Aorta (tissue), 5 donors: ENCODE results near the gene NFAM1. TPM values are rescaled to one million over a fixed set of nuclear protein-coding genes. Genes with fewer than 3 reads are reported as not detected.

ENCODE experiments used
- ATAC-seq: fragments of 200-7000 bp; cut with Tn5 transposase; one replicate; pipeline ENCODE4 v1.9.1; 2022; ENCODE audit warnings: moderate library complexity; ENCODE audit not compliant: low FRiP score
- DNase-seq, 2 donors: peaks; one replicate each; pipeline ENCODE4 v3.0.0-alpha.2; 2020
- H3K27ac ChIP-seq, 2 donors: one replicate each; pipeline ENCODE4 v1.5.1; 2013; ENCODE audit warnings: low read length in 2 of 2, mild to moderate bottlenecking in 2 of 2, moderate library complexity in 2 of 2, control low read depth in 1 of 2, inconsistent platforms in 1 of 2, low read depth in 1 of 2
- H3K27me3 ChIP-seq, 2 donors: one replicate each; pipeline ENCODE4 v1.6.1; 2013; ENCODE audit warnings: control low read depth in 1 of 2, low read length in 1 of 2, mild to moderate bottlenecking in 1 of 2, moderate library complexity in 1 of 2; ENCODE audit not compliant: insufficient read depth in 2 of 2, control insufficient read depth in 1 of 2
- H3K36me3 ChIP-seq, 2 donors: one replicate each; pipeline ENCODE4 v1.6.1; 2013; ENCODE audit warnings: control low read depth in 1 of 2, low read length in 1 of 2, mild to moderate bottlenecking in 1 of 2; ENCODE audit not compliant: insufficient read depth in 2 of 2, control insufficient read depth in 1 of 2
- H3K4me1 ChIP-seq, 2 donors: one replicate each; pipeline ENCODE4 v1.6.1; 2013; ENCODE audit warnings: low read length in 2 of 2, control low read depth in 1 of 2, mild to moderate bottlenecking in 1 of 2, moderate library complexity in 1 of 2; ENCODE audit not compliant: insufficient read depth in 2 of 2, control insufficient read depth in 1 of 2
- H3K4me3 ChIP-seq, 2 donors: one replicate each; pipeline ENCODE4 v1.5.1; 2013; ENCODE audit warnings: low read length in 2 of 2, control low read depth in 1 of 2, mild to moderate bottlenecking in 1 of 2
- H3K9me3 ChIP-seq: one replicate; pipeline ENCODE4 v1.6.1; 2013; ENCODE audit warnings: mild to moderate bottlenecking, low read length; ENCODE audit not compliant: control insufficient read depth
- WGBS, 2 donors: extraction: QIAGEN DNeasy Blood & Tissue Kit; methylation state at CpG; one replicate each; pipeline ENCODE4 v1.1.7; 2013; 5-methylcytosine and 5-hydroxymethylcytosine counted together
- intact Hi-C, 2 donors: fragments of 100-400 bp; cut with DNase I; formaldehyde crosslinking; loops; one replicate each; pipeline versions ENCODE4 v1.14.2 to v1.15.0; 2022
- polyA plus RNA-seq, 2 donors: library from polyadenylated mRNA; stranded (reverse); fragments of 200-250 nt; gene quantifications; one replicate each; pipeline ENCODE4 v1.2.3, GENCODE V29; 2013
- total RNA-seq, 2 donors: library from RNA; stranded (reverse); fragmentation: NEBNext Ultra II Directional; extraction: Animal tissue kit (Norgen Biotek cat#: 25700); gene quantifications; one replicate each; pipeline ENCODE4 v1.2.1, GENCODE V29; 2021
- donor health status: healthy with polysubstance abuse.
- donor health status: Bipolar disorder and iron deficiency.
- donor health status: DM: no; HTN: no; CAD: no.
- donor health status: DM: no; HTN: no; CAD: no.
- donor health status: DM: yes; HTN: yes; CAD: no.

The NFAM1 gene
- total and polyA plus RNA-seq, 4 donors, result 0.38 to 10.5 (median 3.9) TPM

DNA sequence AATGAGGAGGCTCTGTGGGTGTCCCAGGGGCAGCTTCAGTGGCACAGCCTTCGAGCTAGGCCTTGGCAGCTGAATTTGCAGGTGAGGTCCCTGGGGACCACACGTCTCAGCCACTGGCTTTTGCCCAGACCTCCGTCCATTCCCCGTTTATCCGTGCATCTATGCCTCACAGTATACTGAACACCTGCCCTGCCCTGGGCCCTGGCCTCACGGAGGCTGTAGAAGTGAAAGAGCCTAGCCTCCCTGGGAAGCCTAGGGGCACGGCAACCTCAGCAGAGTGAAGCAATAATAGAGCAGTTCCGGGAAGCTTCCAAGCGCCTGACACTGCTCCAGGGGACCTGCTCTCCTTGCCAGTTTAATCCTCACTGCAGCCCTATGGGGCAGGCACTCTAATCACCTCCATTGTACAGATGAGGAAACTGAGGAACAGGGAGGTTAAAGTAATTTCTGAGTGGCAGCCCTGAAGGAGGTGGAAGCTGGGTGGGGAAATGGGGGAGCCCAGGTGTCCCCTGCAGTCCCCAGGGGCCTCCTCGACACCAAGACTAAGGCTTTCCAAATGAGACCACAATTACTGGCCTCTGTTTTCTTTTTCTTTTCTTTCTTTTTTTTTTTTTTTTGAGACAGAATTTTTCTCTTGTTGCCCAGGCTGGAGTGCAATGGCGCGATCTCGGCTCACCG, 2.7 kb upstream of the NFAM1 start:
- Histone ChIP-seq H3K4me1 (no peaks in the 10 kb centered on the region), H3K9me3 (no peaks in the 10 kb centered on the region), H3K4me3 (no peak overlapping the region), H3K27ac (no peak overlapping the region), H3K36me3 (no peaks in the 10 kb centered on the region), H3K27me3 (no peaks in the 10 kb centered on the region)
- intact Hi-C loops, result loop anchor here (5.0 to 10.0 kb wide), 4 partner anchors 163 to 470 kb away; partner anchors contain the start of genes NDUFA6 (in 1 of the 2), SEPTIN3 (in 1 of the 2) and TCF20 (in 1 of the 2)
- ATAC-seq, result no peak
- 78 to 79% methylated on average over 12 to 14 of the region's 14 CpGs for WGBS, 2 donors
- DNase-seq, result no peak

DNA sequence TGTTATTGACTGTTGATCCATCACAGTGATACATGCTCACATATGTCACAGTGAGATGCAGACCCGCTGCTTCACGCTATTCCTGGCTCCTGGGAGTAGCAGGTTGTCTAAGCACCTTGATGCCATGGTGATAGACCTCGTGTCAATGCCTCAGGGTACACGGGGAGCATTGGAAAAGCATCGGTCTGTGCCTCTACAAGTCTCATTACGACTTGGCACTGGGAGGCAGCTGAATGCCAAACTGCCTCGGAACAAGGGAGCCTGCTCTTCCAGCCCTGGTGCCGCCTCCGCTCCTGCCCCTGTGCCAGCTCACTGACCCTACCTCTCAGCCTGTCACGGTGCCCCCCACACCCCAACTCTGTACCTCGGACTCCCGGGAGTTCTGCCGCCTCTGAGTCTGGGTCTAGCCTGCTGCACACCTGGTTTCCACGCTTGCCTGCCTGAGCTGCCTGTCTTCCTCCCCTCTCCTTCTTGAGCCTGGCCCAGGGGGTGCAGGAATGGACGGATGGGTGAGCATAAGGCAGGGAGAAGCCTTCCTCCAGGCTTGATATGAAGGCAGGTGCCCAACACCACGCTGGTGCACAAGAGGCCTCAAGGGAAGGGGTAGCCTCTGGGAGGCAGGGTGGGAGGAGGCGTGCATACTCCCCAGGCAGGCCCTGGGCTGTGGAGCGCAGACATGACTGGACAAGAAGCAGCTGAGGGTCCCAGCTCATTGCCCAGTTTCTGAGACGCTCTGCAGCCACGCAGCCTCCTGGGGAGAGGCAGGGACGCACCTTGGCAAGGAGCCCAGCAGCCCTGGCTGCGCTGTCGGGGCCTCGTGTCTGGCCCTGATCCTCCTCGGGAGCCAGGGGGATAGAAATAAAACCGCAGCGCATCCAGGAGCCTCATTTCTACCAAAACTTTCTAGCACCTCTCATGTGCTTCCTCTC, 1.8 kb upstream of the NFAM1 start:
- 36% methylated on average over 27 of the region's 27 CpGs for WGBS, 2 donors
- no peaks in the 10 kb centered on the region for H3K9me3 ChIP-seq
- H3K36me3 ChIP-seq, result no peaks in the 10 kb centered on the region
- no peaks in the 10 kb centered on the region for H3K27me3 ChIP-seq
- no peak overlapping the region for H3K27ac ChIP-seq
- ATAC-seq, result no peak
- no peaks in the 10 kb centered on the region for H3K4me1 ChIP-seq
- H3K4me3 ChIP-seq, result no peak overlapping the region
- intact Hi-C loops, result loop anchor here in 1 of 2 donors (10.0 kb wide), 2 partner anchors 169 to 469 kb away; partner anchors contain the start of gene SEPTIN3
- DNase-seq, result no peak

DNA sequence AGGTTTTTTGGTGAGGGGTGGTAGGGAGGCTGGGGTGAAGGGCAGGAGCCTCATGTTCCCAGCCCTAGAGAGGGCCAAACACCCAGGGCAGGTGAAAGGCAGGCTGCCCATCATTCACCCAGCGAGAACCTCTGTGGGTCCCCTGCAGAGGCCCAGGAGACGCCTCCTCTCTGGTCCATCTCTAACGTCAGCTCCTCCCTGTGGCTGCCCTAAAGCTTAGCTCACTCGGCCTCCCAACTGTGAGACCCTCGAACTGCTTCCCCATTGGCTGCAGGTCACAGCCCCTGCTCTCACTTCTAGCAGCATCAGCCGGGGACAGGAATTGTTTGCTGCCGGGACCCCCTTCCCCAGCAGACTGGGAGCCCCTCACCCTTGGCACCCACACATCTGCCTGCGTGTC, 615 bp upstream of the NFAM1 start:
- no peak overlapping the region for H3K27ac ChIP-seq
- ATAC-seq, result no peak
- WGBS, 2 donors, result 75 to 77% methylated on average over 8 of the region's 8 CpGs

DNA sequence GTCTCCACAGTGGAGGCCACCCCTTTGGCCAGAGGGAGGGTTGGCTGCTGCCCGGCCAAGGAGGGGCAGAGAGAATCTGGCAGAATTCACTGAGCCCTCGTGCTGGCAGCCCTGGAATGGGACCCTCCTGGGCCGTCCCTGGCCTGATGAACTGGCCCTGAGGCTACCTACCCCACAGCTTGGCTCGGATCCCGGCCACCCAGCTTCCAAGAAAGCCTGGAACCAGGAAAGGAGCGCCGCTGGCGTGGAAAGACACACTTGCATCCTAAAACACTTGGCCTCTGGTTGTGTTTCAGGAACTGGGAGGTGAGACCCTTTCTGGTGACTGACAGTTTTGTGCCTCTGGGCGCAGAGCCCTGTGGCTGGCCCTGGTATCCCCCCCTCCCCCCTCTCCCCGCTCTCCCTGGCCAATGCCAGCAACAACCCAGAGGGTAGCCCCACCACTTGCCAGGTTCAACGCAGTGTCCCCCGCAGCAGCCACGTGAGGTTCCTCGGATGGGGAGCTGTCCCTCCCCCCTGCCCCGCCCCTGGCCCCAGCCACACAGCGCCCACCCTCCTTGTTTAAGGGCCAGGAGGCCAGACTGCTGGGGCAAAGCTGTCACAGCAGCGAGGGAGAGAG, 693 bp downstream of the NFAM1 start:
- H3K27ac ChIP-seq, result no peak overlapping the region
- no peaks in the 10 kb centered on the region for H3K9me3 ChIP-seq
- intact Hi-C loops, result loop anchor here in 1 of 2 donors (10.0 kb wide), 2 partner anchors 167 to 467 kb away; partner anchors contain the start of gene SEPTIN3
- ATAC-seq (no peak), DNase-seq (no peak)
- 9% methylated on average over 13 to 17 of the region's 17 CpGs for WGBS, 2 donors
- no peaks in the 10 kb centered on the region for H3K36me3 ChIP-seq
- no peaks in the 10 kb centered on the region for H3K4me1 ChIP-seq
- H3K4me3 ChIP-seq, result no peak overlapping the region
- no peaks in the 10 kb centered on the region for H3K27me3 ChIP-seq

More for the DNA sequence above, 615 bp upstream of the NFAM1 start:
- H3K36me3 ChIP-seq, result no peaks in the 10 kb centered on the region
- H3K9me3 ChIP-seq, result no peaks in the 10 kb centered on the region
- no peaks in the 10 kb centered on the region for H3K4me1 ChIP-seq
- intact Hi-C loops, result loop anchor here in 1 of 2 donors (10.0 kb wide), 2 partner anchors 168 to 468 kb away; partner anchors contain the start of gene SEPTIN3
- DNase-seq, result no peak
- no peaks in the 10 kb centered on the region for H3K27me3 ChIP-seq
- no peak overlapping the region for H3K4me3 ChIP-seq

DNA sequence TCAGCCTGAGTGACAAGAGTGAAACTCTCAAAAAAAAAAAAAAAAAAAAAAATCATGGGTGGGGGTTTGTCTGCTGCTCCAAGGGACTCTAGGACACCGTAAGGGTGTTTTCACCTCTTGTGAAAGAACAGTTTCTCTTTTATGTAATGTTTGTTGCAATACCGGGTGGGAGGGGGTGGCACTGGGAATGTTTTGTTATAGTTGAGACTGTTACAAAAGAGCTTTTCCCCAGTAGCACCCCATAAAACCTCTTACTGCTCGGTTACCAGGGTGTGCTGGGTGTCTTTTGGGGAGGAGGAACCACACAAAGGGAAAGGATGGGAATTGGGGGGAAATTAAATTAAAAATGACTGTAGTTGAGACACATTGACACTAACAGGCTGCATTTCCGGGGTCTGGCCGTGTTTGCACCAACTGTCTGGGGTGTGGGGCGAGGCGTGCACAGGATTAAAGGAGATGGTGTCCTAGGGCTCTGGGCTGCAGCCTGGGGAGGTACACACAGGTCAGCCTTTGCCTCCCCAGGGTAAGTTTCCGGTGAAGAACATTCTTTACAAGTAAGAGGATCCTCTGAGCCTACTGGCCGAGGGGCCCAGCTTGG, 1.6 kb downstream of the NFAM1 start:
- H3K27me3 ChIP-seq, result no peaks in the 10 kb centered on the region
- no peaks in the 10 kb centered on the region for H3K36me3 ChIP-seq
- H3K9me3 ChIP-seq, result no peaks in the 10 kb centered on the region
- intact Hi-C loops, result loop anchor here in 1 of 2 donors (10.0 kb wide), 2 partner anchors 166 to 466 kb away; partner anchors contain the start of gene SEPTIN3
- no peak for DNase-seq
- no peaks in the 10 kb centered on the region for H3K4me1 ChIP-seq
- 84 to 89% methylated on average over 9 of the region's 9 CpGs for WGBS, 2 donors
- no peak for ATAC-seq
- no peak overlapping the region for H3K4me3 ChIP-seq
- no peak overlapping the region for H3K27ac ChIP-seq

DNA sequence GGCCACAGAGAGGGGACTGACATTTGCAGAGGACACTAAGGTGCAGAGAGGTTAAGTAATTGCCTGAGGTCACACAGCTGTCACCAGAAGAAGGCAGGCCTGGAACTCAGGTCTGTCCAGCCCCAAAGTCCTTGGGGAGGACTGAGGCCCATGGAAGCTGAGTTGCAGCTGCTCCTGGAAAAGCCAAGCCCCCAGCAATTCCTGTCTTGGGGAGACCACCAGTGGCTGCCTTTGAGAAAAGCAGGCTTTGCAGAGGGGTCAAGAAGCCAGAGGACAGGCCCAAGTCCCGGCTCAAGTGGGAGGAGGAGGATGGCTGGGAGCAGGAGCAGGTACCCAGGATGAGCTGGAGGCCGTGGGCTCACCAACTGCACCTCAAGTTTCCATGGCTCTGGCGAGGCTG, 3.4 kb downstream of the NFAM1 start:
- H3K36me3 ChIP-seq, result no peaks in the 10 kb centered on the region
- intact Hi-C loops, result loop anchor here in 1 of 2 donors (10.0 kb wide), 1 partner anchor 104 kb away; no protein-coding TSS in a partner anchor
- ATAC-seq (no peak), DNase-seq (no peak)
- no peak overlapping the region for H3K27ac ChIP-seq
- H3K4me3 ChIP-seq, result no peak overlapping the region
- 89 to 90% methylated on average over 3 of the region's 3 CpGs for WGBS, 2 donors
- no peaks in the 10 kb centered on the region for H3K9me3 ChIP-seq
- H3K4me1 ChIP-seq, result no peaks in the 10 kb centered on the region
- H3K27me3 ChIP-seq, result no peaks in the 10 kb centered on the region

DNA sequence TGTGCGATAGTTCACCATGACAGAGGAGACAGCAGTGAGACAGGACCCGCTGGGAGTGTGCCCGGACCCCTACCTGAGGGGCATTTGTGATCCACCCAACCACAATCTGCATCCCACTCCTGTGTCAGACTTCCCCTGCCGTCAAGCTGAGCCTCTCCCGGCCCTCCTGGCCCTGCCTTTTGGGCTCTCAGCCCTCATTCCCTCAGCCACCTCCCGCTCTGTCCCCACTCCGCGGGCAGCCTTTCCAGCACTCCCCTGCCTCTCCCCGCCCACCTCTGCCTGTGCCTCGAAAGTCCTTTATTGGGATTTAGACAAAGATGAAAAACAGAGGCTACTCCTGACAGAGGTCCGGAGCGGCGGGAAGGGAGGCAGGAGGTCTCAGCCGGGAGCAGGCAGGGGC, 4.2 kb downstream of the NFAM1 start:
- no peaks in the 10 kb centered on the region for H3K27me3 ChIP-seq
- no peak overlapping the region for H3K4me3 ChIP-seq
- no peaks in the 10 kb centered on the region for H3K9me3 ChIP-seq
- no peaks in the 10 kb centered on the region for H3K36me3 ChIP-seq
- H3K4me1 ChIP-seq, result no peaks in the 10 kb centered on the region
- ATAC-seq (no peak), DNase-seq (no peak)
- 32 to 37% methylated on average over 14 of the region's 14 CpGs for WGBS, 2 donors
- intact Hi-C loops, result loop anchor here in 1 of 2 donors (10.0 kb wide), 1 partner anchor 103 kb away; no protein-coding TSS in a partner anchor
- no peak overlapping the region for H3K27ac ChIP-seq

DNA sequence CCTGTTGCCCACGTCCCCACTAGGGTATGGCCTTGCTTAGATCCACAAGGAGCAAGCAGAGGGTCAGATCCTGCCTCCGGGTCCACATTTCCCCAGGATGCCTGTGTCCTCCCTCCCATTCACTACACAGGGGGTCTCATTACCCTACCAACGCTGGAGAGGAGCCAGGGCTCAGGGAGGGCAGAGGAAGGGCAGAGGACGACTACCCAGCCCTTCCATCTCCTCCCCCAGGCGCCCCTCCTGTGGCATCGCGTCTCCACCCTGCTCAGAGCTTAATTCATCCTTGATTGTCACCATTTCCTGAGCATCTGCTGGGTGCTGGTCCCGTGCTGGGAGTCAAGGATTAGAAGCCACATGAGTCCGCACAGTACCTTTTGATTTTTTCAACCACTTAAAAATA, 5.0 kb downstream of the NFAM1 start:
- Histone ChIP-seq H3K36me3 (no peaks in the 10 kb centered on the region), H3K27ac (no peak overlapping the region), H3K9me3 (no peaks in the 10 kb centered on the region), H3K4me1 (no peaks in the 10 kb centered on the region), H3K27me3 (no peaks in the 10 kb centered on the region), H3K4me3 (no peak overlapping the region)
- intact Hi-C loops, result loop anchor here in 1 of 2 donors (10.0 kb wide), 1 partner anchor 102 kb away; no protein-coding TSS in a partner anchor
- WGBS, 2 donors, result 55 to 57% methylated on average over 9 of the region's 9 CpGs
- DNase-seq (no peak), ATAC-seq (no peak)
